ENCODE data around the gene BCAS3.

The BCAS3 gene

GRCh38 chr17:61400066-61400716, 722.5 kb downstream of the BCAS3 start:
- DNase-seq (ENCODE audit: low read depth): no peak
- H3K4me3 ChIP-seq (ENCODE audit: low read length): peak overlapping the region; percentile 34
- no peak for TF ChIP-seq CTCF (conservative IDR thresholded peaks at IDR 0.05; ENCODE audit: low read depth, low read length)

GRCh38 chr17:61400717-61401388, 723.2 kb downstream of the BCAS3 start:
- no peak for DNase-seq (ENCODE audit: low read depth)
- peak overlapping the region; percentile 34 for H3K4me3 ChIP-seq (ENCODE audit: low read length)

GRCh38 chr17:61401389-61402072, 723.9 kb downstream of the BCAS3 start:
- H3K4me3 ChIP-seq (ENCODE audit: low read length): no peak overlapping the region
- DNase-seq (ENCODE audit: low read depth): no peak
- TF ChIP-seq CTCF (conservative IDR thresholded peaks at IDR 0.05; ENCODE audit: low read depth, low read length): no peak

More at GRCh38 chr17:61400717-61401388, 723.2 kb downstream of the BCAS3 start:
- TF ChIP-seq CTCF (conservative IDR thresholded peaks at IDR 0.05; ENCODE audit: low read depth, low read length): no peak

- DNase-seq (ENCODE audit: low read depth): no peak
- no peak for TF ChIP-seq CTCF (conservative IDR thresholded peaks at IDR 0.05; ENCODE audit: low read depth, low read length)
- no peak overlapping the region for H3K4me3 ChIP-seq (ENCODE audit: low read length)
Observed at GRCh38 chr17:61402073-61402541, 724.5 kb downstream of the BCAS3 start.

GRCh38 chr17:61402978-61403800, 725.5 kb downstream of the BCAS3 start:
- no peak for DNase-seq (ENCODE audit: low read depth)
- no peak overlapping the region for H3K4me3 ChIP-seq (ENCODE audit: low read length)
- no peak for TF ChIP-seq CTCF (conservative IDR thresholded peaks at IDR 0.05; ENCODE audit: low read depth, low read length)

GRCh38 chr17:61403801-61404662, 726.4 kb downstream of the BCAS3 start:
- no peak for DNase-seq (ENCODE audit: low read depth)
- TF ChIP-seq CTCF (conservative IDR thresholded peaks at IDR 0.05; ENCODE audit: low read depth, low read length): no peak
- no peak overlapping the region for H3K4me3 ChIP-seq (ENCODE audit: low read length)
